ENCODE measurements around the gene CBLN3. TPM values are rescaled to one million over a fixed set of nuclear protein-coding genes. Genes with fewer than 3 reads are reported as not detected.

Gene CBLN3
- total RNA-seq, 1 experiment from 2014 or later = 2.0 TPM

DNA sequence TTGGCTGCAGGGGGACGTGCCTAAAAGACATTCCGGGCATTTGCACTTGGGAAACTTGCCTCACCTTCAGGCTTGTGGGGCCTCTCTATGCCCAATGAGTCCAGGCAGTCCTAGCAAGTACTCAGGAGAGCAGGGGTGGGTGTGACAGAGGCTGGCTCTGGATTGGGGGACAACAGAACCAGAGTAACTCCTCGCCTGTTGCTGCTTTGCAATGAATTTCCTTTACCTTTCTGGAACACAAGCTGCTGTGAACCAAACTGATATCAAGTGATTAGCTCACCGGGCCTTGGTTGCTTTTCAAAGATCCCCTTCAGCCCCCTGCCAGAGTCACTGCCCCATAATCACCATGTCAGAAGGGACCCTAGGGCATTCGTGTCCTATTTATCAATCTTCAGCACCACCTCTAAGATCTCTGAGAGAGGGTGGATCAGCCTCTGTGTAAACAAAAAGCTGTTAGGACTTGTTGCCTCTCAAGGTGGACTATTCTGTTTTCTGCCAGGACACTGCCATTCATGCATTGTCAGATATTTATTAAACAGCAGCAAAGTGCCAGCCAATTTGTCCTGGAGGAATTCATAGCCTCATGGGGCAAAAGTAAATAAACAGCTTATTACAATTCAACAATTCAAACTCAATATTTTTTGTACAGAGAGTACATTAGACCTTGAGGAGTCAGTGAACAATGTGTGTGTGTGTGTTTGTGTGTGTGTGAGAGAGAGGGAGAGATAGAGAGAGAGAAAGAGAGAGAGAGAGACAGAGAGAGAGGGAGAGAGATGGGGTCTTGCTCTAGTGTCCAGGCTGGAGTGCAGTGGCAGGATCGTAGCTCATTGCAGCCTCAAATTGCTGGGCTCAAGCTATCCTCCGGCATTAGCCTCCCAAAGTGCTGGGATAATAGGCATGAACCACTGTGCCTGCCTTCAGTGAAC lies 50.2 kb downstream of the CBLN3 start:
- Histone ChIP-seq H4K20me1 (ENCODE audit: insufficient read depth) (no peaks in the 10 kb centered on the region), H3K4me1 (ENCODE audit: control insufficient read depth in 1 of 2, insufficient read depth in 2 of 2, low read length in 2 of 2) (peaks cover 0 to 6% of the 10 kb centered on the region in 2 experiments; a peak in 1 of 4 replicates), H2AFZ (ENCODE audit: low read depth, low read length, poor library complexity, severe bottlenecking) (no peak overlapping the region), H3K36me3 (ENCODE audit: control insufficient read depth in 1 of 2, insufficient read depth in 2 of 2, low read length in 2 of 2) (no peaks in the 10 kb centered on the region), H3K27ac (ENCODE audit: low read depth, low read length) (no peak overlapping the region), H3K27me3 (ENCODE audit: insufficient read depth, low read length) (no peaks in the 10 kb centered on the region), H3K9me2 (ENCODE audit: insufficient read depth) (no peaks in the 10 kb centered on the region), H3K79me2 (ENCODE audit: insufficient read depth, low read length) (no peaks in the 10 kb centered on the region), H3K4me2 (ENCODE audit: low read length) (no peak overlapping the region), H3K4me3 (replicated peaks in 1 of 2; ENCODE audit: low read depth in 1 of 2, low read length in 2 of 2) (no peak overlapping the region), H3K9me3 (ENCODE audit: control insufficient read depth in 1 of 2, insufficient read depth in 1 of 2, low read depth in 1 of 2, low read length in 2 of 2) (no peaks in the 10 kb centered on the region), H3K9ac (ENCODE audit: low read length) (no peak overlapping the region)
- intact Hi-C loops (cut with micrococcal nuclease) = no loop called here
- no peak for ATAC-seq
- ChIA-PET CTCF (interaction anchor here (2.4 kb wide), 1 partner anchor 13 kb away, joined by 7 read pairs; no protein-coding TSS in a partner anchor), POLR2A (no interaction called here), RAD21 (ENCODE audit: low non-redundant PET in 1 of 2, low total read pairs in 2 of 2, uncharacterized antibody in 2 of 2, unreplicated experiment in 2 of 2) (no interaction called here)
- DNase-seq (ENCODE audit: low read depth, low spot score) = no peak
- TF ChIP-seq POLR2AphosphoS5 (IDR thresholded peaks at IDR 0.05; ENCODE audit: low read depth, low read length) = no peak
- no peak for TF ChIP-seq SRF (IDR thresholded peaks at IDR 0.05; ENCODE audit: low read depth)
- no TSS peak for BruUV-seq (replicated peaks)

DNA sequence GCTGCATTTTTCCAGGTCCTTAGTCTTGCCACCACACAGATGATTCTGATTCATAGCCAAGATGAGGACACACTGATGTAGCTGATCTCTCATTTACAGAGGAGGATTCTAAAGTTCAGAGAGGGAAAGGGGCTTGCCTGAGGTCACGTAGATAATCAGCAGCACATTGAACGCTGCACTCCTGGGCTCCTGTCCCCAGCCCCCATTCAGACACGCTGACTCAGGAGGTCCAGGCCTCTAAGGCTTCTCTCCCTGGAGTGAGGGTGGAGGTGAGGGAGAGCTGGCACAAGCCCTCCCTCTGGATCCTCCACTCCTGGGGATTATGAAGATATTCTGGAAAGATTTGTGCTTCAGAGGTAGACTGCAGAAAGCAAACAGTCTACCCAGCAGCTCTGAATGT lies 51.1 kb downstream of the CBLN3 start:
- Histone ChIP-seq H3K9me2 (ENCODE audit: insufficient read depth) (no peaks in the 10 kb centered on the region), H3K79me2 (ENCODE audit: insufficient read depth, low read length) (no peaks in the 10 kb centered on the region), H3K27me3 (ENCODE audit: insufficient read depth, low read length) (no peaks in the 10 kb centered on the region), H3K4me1 (ENCODE audit: control insufficient read depth in 1 of 2, insufficient read depth in 2 of 2, low read length in 2 of 2) (peaks cover 0 to 6% of the 10 kb centered on the region in 2 experiments; a peak in 1 of 4 replicates), H3K36me3 (ENCODE audit: control insufficient read depth in 1 of 2, insufficient read depth in 2 of 2, low read length in 2 of 2) (no peaks in the 10 kb centered on the region), H3K27ac (ENCODE audit: low read depth, low read length) (no peak overlapping the region), H3K4me3 (replicated peaks in 1 of 2; ENCODE audit: low read depth in 1 of 2, low read length in 2 of 2) (no peak overlapping the region), H3K4me2 (ENCODE audit: low read length) (no peak overlapping the region), H3K9ac (ENCODE audit: low read length) (no peak overlapping the region), H4K20me1 (ENCODE audit: insufficient read depth) (no peaks in the 10 kb centered on the region), H3K9me3 (ENCODE audit: control insufficient read depth in 1 of 2, insufficient read depth in 1 of 2, low read depth in 1 of 2, low read length in 2 of 2) (no peaks in the 10 kb centered on the region), H2AFZ (ENCODE audit: low read depth, low read length, poor library complexity, severe bottlenecking) (no peak overlapping the region)
- intact Hi-C loops (cut with micrococcal nuclease) = no loop called here
- no peak for ATAC-seq
- CTCF ChIA-PET = interaction anchor here (2.4 kb wide), 1 partner anchor 12 kb away, joined by 7 read pairs; no protein-coding TSS in a partner anchor
- POLR2A ChIA-PET = no interaction called here
- RAD21 ChIA-PET (ENCODE audit: low non-redundant PET in 1 of 2, low total read pairs in 2 of 2, uncharacterized antibody in 2 of 2, unreplicated experiment in 2 of 2) = no interaction called here
- TF ChIP-seq, protein P1, sequence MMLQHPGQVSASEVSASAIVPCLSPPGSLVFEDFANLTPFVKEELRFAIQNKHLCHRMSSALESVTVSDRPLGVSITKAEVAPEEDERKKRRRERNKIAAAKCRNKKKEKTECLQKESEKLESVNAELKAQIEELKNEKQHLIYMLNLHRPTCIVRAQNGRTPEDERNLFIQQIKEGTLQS (IDR thresholded peaks at IDR 0.05) = no peak
- DNase-seq (ENCODE audit: low read depth, low spot score) = no peak
- no TSS peak for BruUV-seq (replicated peaks)
